B cell (primary cell): ENCODE data around the gene PKIG. TPM values are rescaled to one million over a fixed set of nuclear protein-coding genes. Genes with fewer than 3 reads are reported as not detected.

Experiments used
- ATAC-seq: fragments of 200-7000 bp; cut with Tn5 transposase; one replicate; pipeline ENCODE4 v1.10.0; 2021; ENCODE audit warnings: low read depth, mild to moderate bottlenecking, moderate number of reproducible peaks, moderate library complexity
- CTCF ChIA-PET: fragments of 350-600 bp; sonication (Branson Sonifier 250); formaldehyde crosslinking; loops from one replicate; lab custom pipeline; 2021; ENCODE audit warnings: antibody characterized with exemption, inconsistent platforms; lab: Charles Lee
- POLR2A ChIA-PET: fragments of 350-600 bp; sonication (Branson Sonifier 250); formaldehyde crosslinking; loops from one replicate; lab custom pipeline; 2021; ENCODE audit warnings: antibody characterized with exemption; lab: Charles Lee
- DNase-seq: peaks from one replicate; pipeline ENCODE4 v3.0.0; 2013
- H2AFZ ChIP-seq: 2 replicates; pipeline ENCODE4 v1.6.1; 2012; ENCODE audit warnings: mild to moderate bottlenecking, low read depth, low read length; ENCODE audit not compliant: insufficient read depth, poor library complexity, severe bottlenecking
- H3K27ac ChIP-seq, 2 donors: 1 replicate in 1 of 2; 2 replicates in 1 of 2; pipeline ENCODE4 v1.5.1; 2012 to 2013; ENCODE audit warnings: low read length in 2 of 2, mild to moderate bottlenecking in 2 of 2, moderate library complexity in 1 of 2
- H3K27me3 ChIP-seq, 4 experiments: fragments of 200-600 bp in 1 of 4; sonication (generic) in 1 of 4; replicated peaks in 1 of 4; 1 replicate in 2 of 4; 2 replicates in 2 of 4; pipeline versions ENCODE4 v1.6.1 to v1.7.0; 2013 to 2016; ENCODE audit warnings: low read length in 3 of 4, mild to moderate bottlenecking in 2 of 4, mixed read lengths in 1 of 4, moderate library complexity in 1 of 4; ENCODE audit not compliant: insufficient read depth in 4 of 4, control insufficient read depth in 3 of 4; ENCODE audit errors: control extremely low read depth in 1 of 4
- H3K36me3 ChIP-seq, 2 experiments: replicated peaks in 1 of 2; 1 replicate in 1 of 2; 2 replicates in 1 of 2; pipeline versions ENCODE4 v1.6.1 to v1.7.1; 2013; ENCODE audit warnings: low read length in 1 of 2; ENCODE audit not compliant: insufficient read depth in 2 of 2, control insufficient read depth in 1 of 2; ENCODE audit errors: control extremely low read depth in 1 of 2, extremely low read depth in 1 of 2
- H3K4me1 ChIP-seq, 2 donors: fragments of 200-600 bp in 1 of 2; sonication (generic) in 1 of 2; 1 replicate in 1 of 2; 2 replicates in 1 of 2; pipeline versions ENCODE4 v1.5.1 to v1.6.1; 2013 to 2017; ENCODE audit warnings: low read length in 2 of 2; ENCODE audit not compliant: control insufficient read depth in 2 of 2, insufficient read depth in 2 of 2
- H3K4me2 ChIP-seq: replicated peaks from 2 replicates; pipeline ENCODE3; 2012; ENCODE audit warnings: mild to moderate bottlenecking, low read depth, low read length; ENCODE audit not compliant: poor library complexity, severe bottlenecking
- H3K4me3 ChIP-seq, 5 experiments: fragments of 200-600 bp in 1 of 5; sonication (generic) in 1 of 5; 1 replicate in 3 of 5; 2 replicates in 2 of 5; pipeline versions ENCODE4 v1.5.1 to v1.7.0; 2011 to 2016; ENCODE audit warnings: low read length in 4 of 5, mild to moderate bottlenecking in 4 of 5, low read depth in 2 of 5, control low read depth in 1 of 5, moderate library complexity in 1 of 5; ENCODE audit not compliant: insufficient read depth in 1 of 5; ENCODE audit errors: control extremely low read depth in 1 of 5, extremely low read depth in 1 of 5
- H3K79me2 ChIP-seq: fragments of 200-600 bp; sonication (generic); one replicate; pipeline ENCODE4 v1.6.0; 2016; ENCODE audit warnings: low read length; ENCODE audit not compliant: control insufficient read depth, insufficient read depth
- H3K9ac ChIP-seq: fragments of 200-600 bp; sonication (generic); 2 replicates; pipeline ENCODE4 v1.6.1; 2017; ENCODE audit warnings: mild to moderate bottlenecking, low read length, moderate library complexity
- H3K9me3 ChIP-seq, 3 donors: one replicate each; pipeline versions ENCODE4 v1.6.1 to v1.7.1; 2013; ENCODE audit warnings: low read length in 2 of 3; ENCODE audit not compliant: control insufficient read depth in 2 of 3, insufficient read depth in 1 of 3; ENCODE audit errors: control extremely low read depth in 1 of 3
- H4K20me1 ChIP-seq: 2 replicates; pipeline ENCODE4 v1.6.0; 2012; ENCODE audit warnings: mild to moderate bottlenecking, low read length; ENCODE audit not compliant: insufficient read depth, control insufficient read depth, poor library complexity, severe bottlenecking
- H3K27ac Mint-ChIP-seq: one replicate; pipeline ENCODE4 v1.8.0; 2021; ENCODE audit warnings: mixed read lengths
- H3K27me3 Mint-ChIP-seq: one replicate; pipeline ENCODE4 v1.8.0; 2021; ENCODE audit warnings: mixed read lengths
- H3K4me1 Mint-ChIP-seq: one replicate; pipeline ENCODE4 v1.8.0; 2021; ENCODE audit warnings: mixed read lengths
- H3K4me3 Mint-ChIP-seq: one replicate; pipeline ENCODE4 v1.8.0; 2021; ENCODE audit warnings: mixed read lengths
- H3K9me3 Mint-ChIP-seq: one replicate; pipeline ENCODE4 v1.8.0; 2022; ENCODE audit warnings: mixed read lengths; ENCODE audit not compliant: insufficient read depth
- CTCF ChIP-seq: fragments of 200-600 bp; IDR thresholded peaks from one replicate; pipeline ENCODE4 v1.8.0; 2022; ENCODE audit warnings: antibody characterized with exemption, mild to moderate bottlenecking
- EZH2 ChIP-seq: IDR thresholded peaks from 2 replicates; pipeline ENCODE4 v1.6.1; 2012; ENCODE audit warnings: borderline replicate concordance, low read depth, mild to moderate bottlenecking, moderate library complexity, low read length; ENCODE audit not compliant: insufficient read depth, poor library complexity, severe bottlenecking
- WGBS: methylation state at CpG from one replicate; pipeline ENCODE4 v1.1.5; 2013; ENCODE audit warnings: missing lambda C conversion rate; ENCODE audit not compliant: insufficient coverage; 5-methylcytosine and 5-hydroxymethylcytosine counted together
- intact Hi-C: fragments of 100-400 bp; cut with micrococcal nuclease; formaldehyde crosslinking; loops from one replicate; pipeline ENCODE4 v1.10.0; 2022
- polyA plus RNA-seq: library from polyadenylated mRNA; depleted of rRNA; stranded (reverse); fragments of >200 nt; gene quantifications from 2 replicates; pipeline ENCODE4 v1.2.3, GENCODE V29; 2012
- total RNA-seq, 2 donors: library from RNA; stranded (reverse); fragments of 120-200 nt in 1 of 2; gene quantifications; 1 replicate in 1 of 2; 2 replicates in 1 of 2; pipeline versions ENCODE4 v1.2.3 to v1.2.4, GENCODE V29; 2013 to 2022

PKIG gene
- total and polyA plus RNA-seq, 2 donors (not counting 1 experiment from before 2014, with no cell fraction given), result 128 to 168 TPM

GRCh38 chr20:44649976-44650375, 67.6 kb downstream of the PKIG start:
- no peaks in the 10 kb centered on the region for H3K27me3 Mint-ChIP-seq
- ChIA-PET CTCF (interaction anchor here (0.5 to 3.9 kb wide), 7 partner anchors 13 to 977 kb away, joined by 3 to 36 read pairs (median 4); no protein-coding TSS in a partner anchor), POLR2A (interaction anchor here (0.6 to 2.4 kb wide), 3 partner anchors 22 to 245 kb away, joined by 5 to 8 read pairs (median 5); no protein-coding TSS in a partner anchor)
- Histone ChIP-seq H3K4me1 (peaks cover 40 to 53% of the 10 kb centered on the region in 2 donors), H2AFZ (no peak overlapping the region), H3K9me3 (no peaks in the 10 kb centered on the region), H3K27me3 (no peaks in the 10 kb centered on the region), H3K4me3 (no peak overlapping the region), H3K79me2 (peaks cover 23% of the 10 kb centered on the region), H3K36me3 (no peaks in the 10 kb centered on the region), H3K9ac (no peak overlapping the region), H3K4me2 (no peak overlapping the region), H4K20me1 (no peaks in the 10 kb centered on the region), H3K27ac (no peak overlapping the region)
- H3K9me3 Mint-ChIP-seq, result no peaks in the 10 kb centered on the region
- H3K27ac Mint-ChIP-seq, result peak overlapping the region; percentile 15
- DNase-seq (no peak), ATAC-seq (no peak)
- intact Hi-C loops, result loop anchor here (2.0 to 5.0 kb wide), 2 partner anchors 21 to 173 kb away; partner anchors contain the start of gene TTPAL
- WGBS, result 68% methylated on average over 5 of the region's 6 CpGs
- H3K4me3 Mint-ChIP-seq, result peak overlapping the region; percentile 88
- peaks cover 60% of the 10 kb centered on the region for H3K4me1 Mint-ChIP-seq
- no peak for TF ChIP-seq EZH2
- no peak for TF ChIP-seq CTCF

DNA sequence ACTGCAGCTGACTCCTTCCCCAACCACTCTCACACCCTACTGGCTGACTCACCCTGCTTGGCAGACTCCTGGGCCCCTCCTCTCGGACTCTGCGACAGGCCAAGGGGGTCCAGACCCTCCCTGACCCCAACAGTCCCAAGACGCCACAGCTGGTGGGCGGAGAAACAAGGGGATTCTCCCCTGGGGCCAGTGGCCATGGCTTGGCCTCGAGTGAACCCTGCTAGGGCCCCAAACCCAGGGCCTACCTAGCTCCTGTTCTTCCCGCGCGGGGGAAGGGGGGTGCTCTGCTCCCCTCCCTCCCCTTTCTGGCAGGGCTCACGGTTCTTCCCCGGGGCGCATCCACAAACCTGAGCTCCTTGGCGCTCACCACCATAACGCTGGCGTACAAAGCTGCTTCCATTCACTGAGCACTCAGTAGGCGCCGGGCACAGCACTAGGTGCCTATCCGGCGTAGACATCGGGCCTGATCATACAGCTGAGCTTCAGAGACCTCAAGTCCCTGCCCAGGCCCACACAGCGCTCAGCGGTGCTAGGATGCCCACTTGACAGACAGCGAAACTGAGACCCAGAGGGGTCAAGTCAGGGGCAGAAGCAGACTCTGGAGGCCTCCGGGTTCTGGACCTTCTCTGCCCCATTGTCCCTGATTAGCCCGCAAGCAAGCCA, 68.5 kb downstream of the PKIG start:
- no peaks in the 10 kb centered on the region for H4K20me1 ChIP-seq
- TF ChIP-seq EZH2, result no peak
- TF ChIP-seq CTCF, result no peak
- H3K4me3 Mint-ChIP-seq, result peak overlapping the region; percentile 88
- peak overlapping the region in 1 of 2 donors; percentile 50 for H3K27ac ChIP-seq
- peak overlapping the region; percentile 17 to 89 (median 69) for H3K4me3 ChIP-seq
- ChIA-PET POLR2A (interaction anchor here (0.5 to 2.4 kb wide), 4 partner anchors 8 to 225 kb away, joined by 4 to 8 read pairs (median 6); no protein-coding TSS in a partner anchor), CTCF (interaction anchor here (1.0 to 3.3 kb wide), 5 partner anchors 34 to 75 kb away, joined by 3 to 13 read pairs (median 4); no protein-coding TSS in a partner anchor)
- no peaks in the 10 kb centered on the region for H3K9me3 Mint-ChIP-seq
- 5% methylated on average over 24 of the region's 24 CpGs for WGBS
- intact Hi-C loops, result loop anchor here (2.0 to 5.0 kb wide), 2 partner anchors 20 to 174 kb away; partner anchors contain the start of gene TTPAL
- H3K9ac ChIP-seq, result peak overlapping the region; percentile 70
- H3K27me3 Mint-ChIP-seq, result no peaks in the 10 kb centered on the region
- peaks cover 53% of the 10 kb centered on the region for H3K4me1 Mint-ChIP-seq
- ATAC-seq (peak; percentile 12), DNase-seq (peak; percentile 60)
- H3K4me1 ChIP-seq, result peaks cover 35 to 45% of the 10 kb centered on the region in 2 donors
- no peaks in the 10 kb centered on the region for H3K9me3 ChIP-seq
- H3K4me2 ChIP-seq, result peak overlapping the region; percentile 98
- no peaks in the 10 kb centered on the region for H3K36me3 ChIP-seq
- peak overlapping the region; percentile 84 for H3K27ac Mint-ChIP-seq
- H2AFZ ChIP-seq, result peak overlapping the region; percentile 82
- H3K79me2 ChIP-seq, result peaks cover 23% of the 10 kb centered on the region
- H3K27me3 ChIP-seq, result no peaks in the 10 kb centered on the region
